SH-SY5Y (cell line): ENCODE measurements around the gene WDR37.

Experiments
- GATA2 ChIP-seq: IDR thresholded peaks from 2 replicates; pipeline ENCODE4 v1.6.1; 2011; ENCODE audit warnings: mild to moderate bottlenecking, low read depth, low read length
- GATA3 ChIP-seq: IDR thresholded peaks from 2 replicates; pipeline ENCODE4 v1.6.1; 2011; ENCODE audit warnings: low read depth, mild to moderate bottlenecking, low read length, moderate library complexity

WDR37 gene

DNA sequence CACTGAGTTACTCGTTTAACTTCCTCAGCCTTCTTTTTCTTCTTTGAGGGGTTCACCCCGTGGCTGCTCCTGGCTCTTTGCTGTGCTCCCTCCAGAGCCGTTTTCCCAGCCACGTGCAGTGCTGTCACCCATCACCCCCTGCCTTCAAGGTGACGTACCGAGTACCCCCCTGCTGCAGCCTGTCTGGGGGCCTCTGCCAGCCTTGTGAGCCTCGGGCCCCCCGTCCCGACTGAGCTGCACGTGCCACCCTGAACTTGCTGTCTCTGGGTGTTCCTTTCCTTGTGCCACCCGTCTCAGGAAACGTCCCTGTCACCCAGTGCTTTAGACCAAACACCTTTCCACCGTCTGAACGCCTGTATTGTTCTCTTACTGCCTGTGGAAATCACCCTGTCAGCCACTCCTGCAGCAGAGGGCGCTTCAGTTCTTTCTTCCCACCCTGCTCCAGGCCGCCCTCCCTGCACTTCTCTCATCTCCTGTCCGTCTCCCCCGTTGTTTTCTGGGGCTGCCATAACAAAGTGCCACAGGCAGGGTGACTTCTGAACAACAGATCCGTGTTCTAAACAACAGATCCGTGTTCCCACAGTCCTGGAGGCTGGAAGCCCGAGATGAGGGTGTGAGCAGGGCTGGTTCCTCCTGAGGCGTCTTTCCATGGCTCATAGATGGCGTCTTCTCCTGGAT is 44.6 kb downstream of the WDR37 start:
- TF ChIP-seq GATA3 (no peak), GATA2 (no peak)

DNA sequence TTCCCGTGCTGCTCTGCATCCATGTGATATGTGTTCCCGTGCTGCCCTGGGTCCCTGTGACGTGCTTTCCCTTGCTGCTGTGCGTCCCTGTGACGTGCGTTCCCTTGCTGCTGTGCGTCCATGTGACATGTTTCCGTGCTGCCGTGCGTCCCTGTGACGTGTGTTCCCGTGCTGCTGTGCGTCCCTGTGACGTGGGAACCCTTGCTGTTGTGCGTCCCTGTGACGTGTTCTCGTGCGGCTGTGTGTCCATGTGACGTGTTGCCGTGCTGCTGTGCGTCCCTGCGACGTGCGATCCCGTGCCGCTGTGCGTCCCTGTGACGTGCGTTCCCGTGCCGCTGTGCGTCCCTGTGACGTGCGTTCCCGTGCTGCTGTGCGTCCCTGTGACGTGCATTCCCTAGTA is 45.8 kb downstream of the WDR37 start:
- TF ChIP-seq GATA2 (no peak), GATA3 (no peak)

DNA sequence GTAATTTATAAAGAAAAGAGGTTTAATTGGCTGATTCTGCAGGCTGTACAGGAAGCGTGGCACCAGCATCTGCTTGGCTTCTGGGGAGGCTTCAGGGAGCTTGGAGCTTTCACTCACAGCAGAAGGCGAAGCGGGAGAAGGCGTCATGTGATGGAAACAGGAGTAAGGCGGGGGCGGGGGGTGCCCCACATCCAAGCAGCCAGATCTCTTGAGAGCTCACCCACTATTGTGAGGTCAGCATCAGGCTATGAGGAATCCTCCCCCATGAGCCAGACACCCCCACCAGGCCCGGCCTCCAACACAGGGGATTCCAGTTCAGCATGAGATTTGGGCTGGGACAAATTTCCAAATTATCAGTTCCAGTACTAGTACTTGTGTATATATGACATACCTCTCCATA is 46.2 kb downstream of the WDR37 start:
- no peak for TF ChIP-seq GATA3
- no peak for TF ChIP-seq GATA2

DNA sequence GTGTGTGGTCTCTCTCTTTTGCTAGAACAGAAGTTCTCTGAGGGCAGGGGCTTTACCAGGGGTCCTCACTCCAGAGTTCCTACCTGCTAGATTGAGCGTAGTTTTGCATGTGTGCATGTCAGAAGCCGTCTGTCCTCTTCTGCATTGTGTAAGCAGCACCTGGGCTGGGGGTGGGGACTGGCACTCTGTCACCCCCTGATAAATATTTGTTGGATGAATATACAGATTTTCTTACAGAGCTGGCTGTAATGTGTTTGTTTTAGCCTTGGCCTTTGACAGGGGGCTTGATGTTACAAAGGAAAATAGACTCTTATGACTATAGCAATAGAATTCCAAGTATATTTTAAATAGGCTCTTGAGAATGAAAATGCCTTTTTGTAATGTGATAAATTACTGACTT is 46.6 kb downstream of the WDR37 start:
- no peak for TF ChIP-seq GATA3
- TF ChIP-seq GATA2: no peak

DNA sequence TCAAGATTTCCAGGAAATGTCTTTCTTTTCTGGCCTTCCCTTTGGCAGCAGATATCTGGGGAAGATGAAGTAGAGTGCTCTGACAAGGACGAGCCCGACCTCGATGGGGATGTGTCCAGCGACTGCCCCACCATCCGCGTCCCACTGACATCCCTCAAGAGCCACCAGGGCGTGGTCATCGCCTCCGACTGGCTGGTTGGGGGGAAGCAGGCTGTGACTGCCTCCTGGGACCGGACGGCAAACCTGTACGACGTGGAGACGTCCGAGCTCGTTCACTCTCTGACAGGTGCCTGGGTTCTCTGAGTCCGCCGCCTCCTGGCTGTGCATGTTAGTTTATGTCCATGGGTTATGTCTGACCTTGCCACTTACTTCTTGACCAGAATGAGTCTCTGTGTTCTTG is 47.4 kb downstream of the WDR37 start:
- TF ChIP-seq GATA3 (no peak), GATA2 (no peak)

DNA sequence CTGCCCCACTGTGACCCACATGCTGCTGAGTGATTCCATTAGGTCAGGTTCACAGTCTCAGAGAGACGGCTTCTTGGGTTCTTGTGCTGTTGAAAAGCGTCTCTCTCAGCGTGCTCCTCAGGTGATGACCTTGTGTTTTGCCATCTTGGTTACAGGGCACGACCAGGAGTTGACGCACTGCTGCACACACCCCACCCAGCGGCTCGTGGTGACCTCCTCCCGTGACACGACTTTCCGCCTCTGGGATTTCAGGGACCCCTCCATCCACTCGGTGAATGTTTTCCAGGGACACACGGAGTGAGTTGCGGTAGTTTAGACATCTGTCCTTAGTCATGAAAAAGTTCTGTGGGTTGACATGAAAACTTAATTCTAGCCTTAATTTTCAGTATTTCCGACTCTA is 48.8 kb downstream of the WDR37 start:
- TF ChIP-seq GATA2: no peak
- TF ChIP-seq GATA3: no peak

DNA sequence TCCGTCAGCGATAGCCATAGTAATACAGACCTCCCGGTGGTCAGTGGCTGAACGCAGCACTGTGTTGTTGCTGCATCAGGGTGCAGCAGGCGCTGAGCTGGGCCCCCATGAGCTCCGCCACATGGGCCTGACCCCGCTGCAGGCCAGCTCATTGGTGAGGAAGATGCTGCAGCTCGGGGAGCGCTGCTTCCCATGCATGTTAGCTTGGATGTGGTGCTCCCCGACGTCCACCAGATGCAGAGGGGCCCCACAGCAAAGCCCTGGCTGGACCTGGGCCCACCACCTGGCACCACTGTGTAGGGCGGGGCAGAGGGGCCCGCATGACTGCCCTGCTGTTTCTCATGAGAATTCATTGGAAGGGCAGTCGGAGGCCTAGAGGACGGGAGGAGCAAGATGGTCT is 50.8 kb downstream of the WDR37 start:
- TF ChIP-seq GATA2 (no peak), GATA3 (no peak)

DNA sequence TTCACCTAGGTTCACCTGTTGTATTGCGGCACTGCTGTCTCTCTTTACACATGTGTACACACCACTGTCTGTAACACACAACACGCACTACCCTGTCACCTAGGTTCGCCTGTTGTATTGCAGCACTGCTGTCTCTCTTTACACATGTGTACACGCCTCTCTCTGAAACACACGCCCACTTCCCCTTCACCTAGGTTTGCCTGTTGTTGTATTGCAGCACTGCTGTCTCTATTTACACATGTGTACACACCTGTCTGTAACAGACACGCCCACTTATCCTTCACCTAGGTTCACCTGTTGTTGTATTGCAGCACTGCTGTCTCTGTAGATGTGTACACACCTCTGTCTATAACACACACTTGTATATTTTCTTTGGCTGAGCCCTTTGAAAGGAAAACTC is 51.5 kb downstream of the WDR37 start:
- TF ChIP-seq GATA2: no peak

DNA sequence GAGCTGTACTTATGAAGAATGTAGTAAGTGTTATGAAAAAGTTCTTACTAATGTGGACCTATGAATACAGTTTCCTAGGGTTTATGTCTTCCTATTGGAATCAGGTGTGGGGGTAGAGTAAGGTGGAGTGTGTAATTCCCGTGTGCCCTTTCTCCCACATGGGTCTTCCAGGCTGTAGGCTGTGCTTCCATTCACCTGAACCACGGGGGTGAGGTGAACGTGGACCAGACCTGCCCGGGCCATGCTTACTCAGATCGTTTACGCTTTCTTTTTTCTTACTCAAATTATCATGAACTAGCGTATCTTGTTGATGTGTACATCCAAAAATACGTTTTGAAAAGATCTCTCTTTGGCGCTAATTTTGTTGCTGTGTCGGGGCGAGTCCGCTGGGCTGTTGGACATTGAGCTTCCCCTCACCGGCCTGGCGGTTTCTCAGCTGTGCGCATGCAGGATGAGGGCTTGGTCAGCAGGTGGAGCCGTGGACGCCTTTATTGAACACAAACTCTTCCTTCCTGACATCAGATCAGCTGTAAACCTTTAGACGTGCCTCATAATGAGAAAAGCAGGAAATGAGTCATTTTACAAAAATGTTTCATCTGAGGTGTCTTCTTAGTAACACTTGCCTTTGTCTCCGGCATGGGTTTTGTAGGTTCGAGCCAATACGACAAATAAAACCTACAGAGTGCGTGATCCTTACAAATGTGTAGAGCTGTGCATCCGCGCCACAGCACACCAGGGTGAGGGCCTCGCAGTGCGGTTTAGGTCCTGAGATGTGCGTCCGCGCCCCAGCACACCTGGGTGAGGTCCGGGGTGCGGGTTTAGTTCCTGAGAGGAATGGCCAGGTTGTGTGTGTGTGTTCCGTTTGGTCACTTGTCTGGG is 53.8 kb downstream of the WDR37 start:
- TF ChIP-seq GATA2: no peak
- TF ChIP-seq GATA3: no peak

DNA sequence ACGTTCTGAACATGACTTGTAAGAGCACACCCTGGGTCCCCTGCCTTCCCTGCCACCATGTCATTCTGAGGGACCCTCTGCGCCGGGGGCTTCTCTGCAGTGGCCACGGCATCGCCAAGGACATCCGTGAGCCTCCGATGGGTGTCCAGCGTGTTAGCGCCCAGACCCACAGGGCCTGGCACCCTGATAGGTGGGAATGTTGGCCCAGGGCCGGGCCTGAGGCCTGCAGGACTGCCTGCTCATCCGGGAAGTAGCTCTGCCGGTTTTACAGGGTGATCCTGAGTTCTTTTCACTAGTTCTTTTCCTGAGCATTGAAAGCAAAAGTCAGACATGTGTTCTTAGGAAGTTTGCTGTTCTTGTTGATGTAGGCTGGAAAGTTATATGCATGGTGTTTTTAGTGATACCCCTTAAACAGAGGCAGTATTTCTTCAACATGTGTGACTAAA is 54.5 kb downstream of the WDR37 start:
- TF ChIP-seq GATA2 (no peak), GATA3 (no peak)

DNA sequence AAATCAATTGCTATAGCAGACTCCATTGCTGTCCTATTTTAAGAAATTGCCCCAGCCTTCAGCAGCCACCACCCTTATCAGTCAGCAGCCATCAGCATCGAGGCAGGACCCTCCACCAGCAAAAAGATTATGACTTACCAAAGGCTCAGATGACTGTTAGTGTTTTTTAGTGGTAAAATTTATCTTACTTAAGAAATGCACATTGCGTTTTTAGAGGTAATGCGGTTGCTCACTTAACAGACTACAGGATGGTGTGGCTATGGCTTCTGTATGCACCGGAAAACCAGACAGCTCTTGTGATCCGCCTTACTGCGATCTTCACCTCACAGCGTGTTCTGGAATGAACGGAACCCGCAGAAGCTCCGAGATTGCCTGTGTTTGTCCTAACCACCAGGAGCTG is 58.1 kb downstream of the WDR37 start:
- no peak for TF ChIP-seq GATA2
- TF ChIP-seq GATA3: no peak

DNA sequence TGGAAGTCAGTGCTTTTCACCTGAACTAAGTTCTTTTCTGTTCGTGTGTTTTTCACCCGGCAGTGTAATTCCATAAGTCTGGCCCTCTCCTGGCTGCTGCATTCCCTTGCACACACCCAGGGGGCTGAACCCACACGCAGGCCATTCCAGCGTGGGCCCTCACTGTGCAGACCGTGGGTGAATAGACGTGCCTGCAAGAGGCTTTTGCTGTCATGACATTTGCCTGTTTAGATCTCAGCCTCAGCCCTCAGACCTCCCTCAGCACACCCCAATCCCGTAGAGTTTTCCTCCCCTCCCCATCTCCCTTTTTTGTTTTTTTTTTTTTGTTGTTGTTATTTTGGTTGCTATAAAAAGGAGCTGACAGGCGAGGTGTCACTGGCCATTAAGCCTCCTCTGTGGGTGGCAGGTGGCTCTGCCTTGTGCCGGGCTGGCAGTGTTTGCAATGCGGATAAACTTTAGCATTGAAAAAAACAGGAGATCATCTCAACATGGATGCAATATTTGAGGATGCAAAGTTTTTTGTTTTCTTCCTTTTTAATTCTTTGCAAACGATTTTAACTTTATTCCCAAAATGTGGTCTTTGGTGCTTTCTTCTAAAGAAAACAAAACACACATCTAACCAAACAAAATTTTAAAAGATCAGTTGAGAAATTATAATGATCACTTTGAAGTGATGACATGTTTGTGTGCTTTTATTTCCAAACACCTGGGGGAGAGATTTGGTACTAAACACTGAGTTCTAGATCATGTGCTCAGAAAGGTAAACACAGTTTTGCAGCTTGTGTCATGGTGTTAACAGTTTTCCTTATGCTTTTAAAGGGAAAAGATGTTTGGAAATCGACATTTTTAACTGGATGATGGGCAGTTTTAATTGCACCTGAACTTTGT is 58.8 kb downstream of the WDR37 start:
- no peak for TF ChIP-seq GATA3
- no peak for TF ChIP-seq GATA2

DNA sequence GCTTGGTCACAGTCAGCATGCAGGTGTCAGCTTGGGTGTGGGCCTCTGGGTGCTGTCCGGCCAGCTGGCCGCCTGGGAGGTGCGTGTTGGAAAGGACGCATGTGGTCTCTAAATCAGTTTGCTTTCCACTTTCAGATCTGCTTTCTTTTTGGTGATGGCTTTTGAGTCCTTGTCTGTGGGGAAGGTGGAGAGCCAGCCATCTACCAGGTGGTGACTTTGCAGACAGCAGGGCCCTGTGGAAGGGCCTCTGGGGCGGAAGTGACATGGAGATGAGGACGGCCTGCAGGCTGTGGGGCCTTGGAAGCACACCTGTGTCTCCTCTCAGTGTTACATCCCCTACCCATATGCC is 59.4 kb downstream of the WDR37 start:
- no peak for TF ChIP-seq GATA3
- TF ChIP-seq GATA2: no peak

DNA sequence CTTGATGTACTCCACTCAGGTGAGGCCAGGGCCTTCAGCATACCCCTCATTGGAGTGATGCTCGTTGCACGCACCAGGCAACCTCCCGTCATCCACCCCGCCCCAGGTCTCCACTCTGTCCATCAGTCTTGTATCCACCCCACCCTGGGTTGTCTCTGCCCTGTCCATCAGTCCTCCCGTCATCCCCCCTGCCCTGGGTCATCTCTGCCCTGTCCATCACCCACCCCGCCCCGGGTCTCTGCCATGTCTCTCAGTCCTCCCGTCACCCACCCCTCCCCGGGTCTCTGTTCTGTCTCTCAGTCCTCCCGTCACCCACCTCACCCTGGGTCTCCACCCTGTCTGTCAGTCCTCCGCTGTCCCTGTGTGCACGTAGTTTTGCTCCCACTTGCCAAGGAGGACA is 59.9 kb downstream of the WDR37 start:
- TF ChIP-seq GATA2 (no peak), GATA3 (no peak)
